Stimulated activated CD8-positive, alpha-beta memory T cell treated with anti-CD3 and anti-CD28 coated beads, Interleukin-12 subunit alpha, Interleukin-12 subunit beta, amount 100 ng/mL, for 1 hour (primary cell): ENCODE data around the gene BAG5.

Experiments
- DNase-seq: peaks from one replicate; pipeline ENCODE4 v3.0.0-alpha.2; 2020; ENCODE audit warnings: low read depth

BAG5 gene

DNA sequence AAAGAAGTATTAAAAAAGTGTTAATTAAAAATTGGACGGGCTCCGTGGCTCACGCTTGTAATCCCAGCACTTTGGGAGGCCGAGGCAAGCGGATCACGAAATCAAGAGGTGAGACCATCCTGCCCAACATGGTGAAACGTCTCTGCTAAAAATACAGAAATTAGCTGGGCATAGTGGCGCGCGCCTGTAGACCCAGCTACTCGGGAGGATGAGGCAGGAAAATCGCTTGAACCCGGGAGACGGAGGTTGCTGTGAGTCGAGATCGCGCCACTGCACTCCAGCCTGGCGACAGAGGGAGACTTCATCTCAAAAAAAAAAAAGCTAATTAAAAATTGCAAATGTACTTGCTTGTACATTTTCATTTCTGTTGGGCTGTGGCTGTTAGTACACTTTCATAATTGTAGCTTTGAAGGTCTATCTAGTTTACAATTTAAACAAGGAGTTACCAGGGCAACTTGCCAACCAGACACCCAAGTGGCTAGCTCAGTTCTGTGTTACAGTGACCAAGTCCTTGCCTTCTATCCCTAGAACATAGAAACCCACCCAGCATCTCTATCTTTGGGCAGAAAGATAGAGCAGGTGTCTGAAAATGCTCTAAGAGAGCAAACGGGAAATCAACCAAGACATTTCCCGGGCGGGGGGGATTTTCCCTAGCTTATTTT lies 1.5 kb upstream of the BAG5 start:
- DNase-seq = no peak

GRCh38 chr14:103563226-103563620 lies 766 bp upstream of the BAG5 start:
- DNase-seq = no peak

DNA sequence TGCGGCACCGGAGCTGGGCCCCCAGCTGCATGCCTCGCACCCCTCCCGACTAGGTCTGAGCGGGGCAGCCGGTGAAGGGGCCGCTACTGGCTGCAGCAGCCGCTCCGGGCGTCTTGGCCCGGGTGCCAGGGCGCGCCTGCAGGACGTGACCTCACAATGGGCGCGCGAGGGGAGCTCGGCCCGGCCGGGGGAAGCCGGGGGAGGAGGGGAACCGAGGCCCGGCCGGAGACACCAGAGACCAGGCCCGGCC lies 353 bp downstream of the BAG5 start:
- DNase-seq = no peak

DNA sequence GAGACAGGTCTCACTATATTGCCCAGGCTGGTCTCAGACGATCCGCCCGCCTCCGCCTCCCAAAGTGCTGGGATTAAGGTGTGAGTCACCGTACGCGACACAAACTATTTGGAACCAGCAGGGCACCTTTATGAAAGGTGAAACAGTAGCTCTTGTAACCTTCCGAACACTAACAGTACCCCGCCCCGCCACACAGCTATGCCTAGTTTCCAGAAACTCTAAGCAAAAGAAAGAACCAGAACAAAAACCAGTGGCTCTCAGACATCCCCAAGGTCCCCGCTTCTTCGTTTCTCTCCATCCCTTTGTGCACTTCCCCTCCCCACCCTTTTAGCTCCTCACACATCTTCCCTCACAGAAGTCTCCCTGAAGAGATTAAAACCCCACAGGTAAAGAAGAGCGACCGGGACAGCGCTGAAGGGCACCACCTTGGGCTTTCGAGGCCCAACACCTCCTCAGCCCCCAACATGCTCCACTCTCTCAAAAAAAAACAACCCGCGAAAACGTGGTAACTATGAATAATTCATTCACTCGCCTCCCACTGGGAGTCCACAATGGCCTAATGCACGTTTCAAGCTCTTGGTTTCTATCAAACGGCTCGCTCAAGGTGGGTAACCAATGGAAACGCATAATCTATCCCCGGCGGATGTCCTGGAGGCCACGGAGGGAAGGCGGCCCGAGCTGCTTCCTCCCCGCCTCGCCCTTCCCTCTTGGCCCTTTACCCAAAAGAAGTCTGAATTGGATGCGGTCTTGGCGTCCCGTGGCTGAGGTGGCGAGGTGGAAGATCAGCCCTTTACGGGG lies 877 bp downstream of the BAG5 start:
- no peak for DNase-seq

GRCh38 chr14:103560691-103561090 lies 1.8 kb downstream of the BAG5 start:
- DNase-seq = no peak

GRCh38 chr14:103559766-103560165 lies 2.7 kb downstream of the BAG5 start:
- no peak for DNase-seq

- DNase-seq = no peak
Observed at GRCh38 chr14:103558071-103558882, 4.2 kb downstream of the BAG5 start.

- DNase-seq = no peak
Observed at GRCh38 chr14:103556946-103557758, 5.3 kb downstream of the BAG5 start.

DNA sequence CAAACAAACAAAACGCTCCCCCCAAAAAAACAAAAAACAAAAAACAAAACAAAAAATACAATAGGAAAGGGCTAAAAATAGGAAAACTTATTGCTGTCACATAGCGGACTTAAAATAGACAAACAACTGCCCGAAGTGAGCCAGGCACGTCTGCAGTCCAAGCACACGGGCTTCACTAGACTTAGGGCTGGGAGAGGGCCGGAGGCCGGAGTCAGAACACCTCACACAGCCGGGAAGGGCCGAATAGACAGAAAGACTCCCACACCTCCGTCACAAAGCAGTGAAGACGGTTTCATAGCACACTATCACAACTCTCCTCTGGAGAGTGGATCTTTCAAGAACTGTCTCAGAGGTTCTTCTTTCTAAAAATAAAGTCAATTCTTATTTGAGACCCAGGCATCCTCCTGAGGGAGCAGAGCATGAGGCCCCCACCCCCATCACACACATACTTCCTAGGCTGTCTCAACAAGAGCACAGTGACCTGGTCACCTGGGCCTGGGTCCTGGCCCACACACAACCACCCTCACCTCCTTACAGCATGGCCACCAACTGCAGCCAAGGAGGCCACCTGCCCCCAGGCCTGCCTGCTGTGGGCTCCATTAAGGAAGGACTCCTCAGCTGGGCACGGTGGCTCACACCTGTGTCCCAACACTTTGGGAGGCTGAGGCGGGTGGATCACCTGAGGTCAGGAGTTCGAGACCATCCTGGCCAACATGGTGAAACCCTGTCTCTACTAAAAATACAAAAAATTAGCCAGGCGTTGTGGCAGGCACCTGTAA lies 6.7 kb downstream of the BAG5 start:
- DNase-seq = no peak

DNA sequence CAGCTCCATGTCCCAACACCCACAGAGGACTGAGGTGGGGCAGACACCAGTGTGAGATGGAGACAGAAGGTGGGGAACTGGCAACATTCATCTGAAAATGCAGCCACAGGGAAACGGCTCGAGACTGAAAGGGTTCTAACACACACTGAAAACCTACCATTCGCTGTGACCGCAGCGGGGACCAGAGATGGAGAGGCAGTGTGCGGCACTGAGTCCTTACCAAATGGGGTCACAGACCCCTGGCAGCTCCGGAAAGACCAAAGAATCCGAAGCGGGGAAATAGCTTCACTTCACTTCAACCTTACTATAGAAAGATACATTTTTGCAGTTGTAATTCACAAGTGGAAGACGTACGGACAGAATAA lies 9.6 kb downstream of the BAG5 start:
- DNase-seq = no peak

GRCh38 chr14:103552011-103552845 lies 10.2 kb downstream of the BAG5 start:
- no peak for DNase-seq

GRCh38 chr14:103551338-103551762 lies 11.1 kb downstream of the BAG5 start:
- DNase-seq = no peak

GRCh38 chr14:103550451-103551337 lies 11.8 kb downstream of the BAG5 start:
- DNase-seq = no peak

GRCh38 chr14:103549361-103550311 lies 12.8 kb downstream of the BAG5 start:
- DNase-seq = no peak

DNA sequence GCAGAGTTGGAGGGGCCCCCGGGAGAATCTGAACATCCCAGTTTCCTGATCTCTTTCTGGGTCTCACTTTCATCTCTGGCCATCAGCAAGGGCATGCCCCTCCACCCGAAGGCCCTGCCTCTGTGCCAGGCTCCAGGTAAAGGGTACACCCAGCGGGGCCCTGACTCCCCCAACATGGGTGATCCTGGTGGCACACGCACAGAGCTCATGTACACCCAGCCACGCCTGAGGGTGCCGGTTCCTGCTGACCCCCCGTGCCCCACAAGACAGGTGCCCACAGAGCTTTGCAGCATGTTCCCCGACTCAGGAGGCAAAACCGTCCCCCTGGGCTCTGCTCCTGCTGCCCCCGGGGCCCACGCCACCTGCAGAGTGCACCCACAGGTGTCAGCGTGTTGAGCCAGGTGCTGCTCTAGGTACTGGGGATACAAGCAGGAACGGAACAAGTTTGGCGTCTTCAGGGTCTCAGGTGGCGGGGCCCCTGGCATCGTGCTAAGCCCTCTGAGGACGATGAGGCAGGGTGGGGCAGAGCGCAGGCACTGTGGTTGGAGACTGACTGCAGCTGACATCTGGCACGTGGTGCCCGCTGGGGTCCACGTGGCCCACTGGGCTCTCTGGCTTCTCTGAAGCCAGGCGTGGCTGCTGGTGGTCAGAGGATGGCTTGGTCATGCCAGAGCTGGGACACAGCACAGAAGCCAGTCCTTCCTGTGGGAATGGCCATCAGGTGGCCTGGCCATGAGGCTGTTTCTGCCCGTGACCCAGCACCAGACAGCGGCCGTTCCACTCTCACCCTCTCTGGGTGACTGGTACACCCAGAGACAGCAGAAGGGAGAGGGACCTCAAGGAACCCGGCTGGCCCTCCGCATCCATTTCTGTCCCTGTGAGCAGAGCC lies 13.8 kb downstream of the BAG5 start:
- no peak for DNase-seq

GRCh38 chr14:103547941-103548462 lies 14.5 kb downstream of the BAG5 start:
- no peak for DNase-seq

GRCh38 chr14:103547455-103547940 lies 15.0 kb downstream of the BAG5 start:
- no peak for DNase-seq
